Stimulated activated CD8-positive, alpha-beta memory T cell treated with anti-CD3 and anti-CD28 coated beads, Interleukin-4, amount 100 ng/mL, for 1 hour (primary cell): ENCODE results near the gene COMP.

Experiments
- DNase-seq, 2 donors: peaks; one replicate each; pipeline ENCODE4 v3.0.0-alpha.2; 2020; ENCODE audit warnings: low read depth in 2 of 2, low spot score in 1 of 2

COMP gene

DNA sequence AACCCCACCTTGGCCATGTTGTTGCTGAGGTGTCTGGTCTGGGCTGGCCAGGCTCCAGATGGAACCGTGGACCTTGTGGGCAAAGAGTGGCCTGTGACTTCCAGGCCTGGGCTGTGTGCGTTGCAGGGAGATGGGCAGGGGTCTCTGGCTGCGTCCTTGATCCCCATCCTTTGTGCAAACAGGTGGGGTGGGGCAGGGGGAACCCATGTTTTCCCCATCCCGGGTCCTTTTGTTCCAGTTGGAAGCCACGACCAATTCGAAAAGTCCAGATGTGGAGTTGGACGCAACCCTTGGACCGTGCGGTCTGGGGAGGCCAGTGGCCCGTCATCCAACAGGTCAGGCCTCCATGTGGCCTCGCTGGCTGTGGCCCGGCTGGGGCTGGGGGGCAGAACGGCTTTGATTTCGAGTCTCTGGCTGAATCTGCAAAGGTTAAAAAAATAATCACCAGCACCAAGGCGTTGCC is 13.1 kb upstream of the COMP start:
- DNase-seq = no peak

DNA sequence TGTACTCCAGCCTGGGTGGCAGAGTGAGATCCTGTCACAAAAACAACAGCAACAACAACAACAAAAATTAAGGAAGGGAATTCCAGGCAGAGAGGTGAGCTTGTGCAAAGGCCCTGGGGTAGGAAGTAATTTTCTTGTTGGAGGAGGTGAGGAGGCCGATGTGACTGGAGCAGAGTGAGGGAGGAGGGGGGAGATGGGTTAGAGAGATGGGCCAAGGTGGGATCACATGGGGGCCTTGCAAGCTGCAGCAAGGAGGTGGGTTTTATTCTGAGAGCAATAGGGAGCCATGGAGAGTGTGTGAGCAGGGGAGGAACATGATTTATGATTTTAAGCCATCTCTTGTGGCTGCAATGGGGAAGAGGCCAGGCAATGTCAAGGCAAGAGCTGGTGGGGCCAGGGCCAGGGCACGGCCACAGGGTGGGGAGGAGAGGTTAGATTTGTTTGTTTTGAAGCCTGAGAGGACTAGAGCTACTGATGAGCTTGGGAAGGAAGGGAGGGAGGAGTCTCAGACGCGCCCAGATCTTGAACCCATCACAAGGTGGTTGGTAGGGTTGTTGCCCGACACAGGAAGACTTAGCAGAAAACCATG is 12.5 kb upstream of the COMP start:
- DNase-seq = no peak

DNA sequence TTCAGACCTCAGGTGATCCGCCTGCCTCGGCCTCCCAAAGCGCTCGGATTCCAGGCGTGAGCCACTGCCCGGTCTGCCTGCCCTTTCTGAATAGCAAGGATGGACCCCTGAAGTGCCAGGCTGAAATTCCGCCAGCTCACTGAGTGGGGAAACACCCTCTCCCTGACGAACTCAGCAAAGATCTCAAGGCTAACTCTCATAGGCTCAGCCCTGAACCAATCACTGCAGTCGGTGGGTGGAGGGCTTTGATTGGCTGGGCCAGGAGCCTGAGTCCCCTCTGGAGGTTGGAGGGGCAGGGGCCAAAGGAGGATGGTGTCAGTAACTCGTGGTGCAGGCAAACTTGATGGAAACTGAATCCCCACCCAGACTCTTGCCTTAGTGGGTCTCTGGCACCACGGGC is 11.2 kb upstream of the COMP start:
- no peak for DNase-seq

DNA sequence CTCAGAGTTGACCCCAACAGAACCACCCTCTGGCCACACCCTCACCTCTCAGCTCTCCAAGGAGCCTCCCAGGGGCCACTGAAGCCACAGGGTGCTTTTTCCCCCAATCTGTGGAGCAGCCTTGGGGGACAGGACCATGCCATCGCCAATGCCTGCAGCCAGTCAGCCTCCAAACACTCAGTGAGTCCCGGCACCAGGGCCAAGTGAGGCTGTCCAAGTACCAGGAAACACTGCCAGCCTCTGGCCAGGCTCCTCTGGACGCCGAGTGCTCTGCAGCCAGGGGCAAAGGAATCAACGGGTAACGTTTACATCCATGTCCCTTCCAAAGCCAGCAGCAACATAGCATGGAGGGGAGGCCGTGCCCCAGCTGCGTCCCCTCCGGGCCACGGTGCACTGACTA is 9.5 kb upstream of the COMP start:
- no peak for DNase-seq

DNA sequence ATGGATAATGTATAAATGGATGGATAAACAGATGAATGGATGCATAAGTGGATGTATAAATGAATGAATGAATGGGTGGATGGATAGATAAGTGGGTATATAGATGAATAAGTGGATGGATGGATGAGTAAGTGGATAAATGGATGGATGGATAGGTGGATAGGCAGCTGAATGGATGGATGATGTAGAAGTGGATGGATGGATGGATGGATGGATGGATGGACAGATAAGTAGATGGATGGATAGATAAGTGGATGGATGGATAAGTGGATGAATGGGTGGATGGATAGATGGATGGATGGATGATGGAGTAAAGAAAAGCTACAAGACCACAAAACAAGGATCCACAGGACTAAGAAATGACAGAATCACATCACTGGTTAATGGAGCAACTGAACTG is 9.0 kb upstream of the COMP start:
- no peak for DNase-seq

DNA sequence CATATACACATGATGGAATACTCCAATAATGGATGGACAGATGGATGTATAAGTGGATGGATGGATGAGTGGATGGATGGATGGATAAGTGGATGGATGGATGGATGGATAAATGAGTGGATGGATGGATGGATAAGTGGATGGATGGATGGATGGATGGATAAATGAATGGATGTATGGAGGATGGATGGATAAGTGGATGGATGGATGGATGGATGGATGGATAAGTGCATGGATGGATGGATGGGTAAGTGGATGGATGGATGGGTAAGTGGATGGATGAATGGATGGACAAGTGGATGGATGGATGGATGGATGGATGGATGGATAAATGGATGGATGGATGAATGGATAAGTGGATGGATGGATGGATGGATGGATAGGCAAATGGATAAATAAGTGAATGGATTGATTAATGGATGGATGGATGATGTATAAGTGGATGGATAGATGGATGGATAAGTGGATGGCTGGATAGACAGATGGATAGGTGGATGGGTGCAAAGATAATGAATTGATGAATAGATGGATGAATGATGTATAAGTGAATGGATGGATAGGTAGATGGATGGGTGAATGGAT is 8.4 kb upstream of the COMP start:
- no peak for DNase-seq

DNA sequence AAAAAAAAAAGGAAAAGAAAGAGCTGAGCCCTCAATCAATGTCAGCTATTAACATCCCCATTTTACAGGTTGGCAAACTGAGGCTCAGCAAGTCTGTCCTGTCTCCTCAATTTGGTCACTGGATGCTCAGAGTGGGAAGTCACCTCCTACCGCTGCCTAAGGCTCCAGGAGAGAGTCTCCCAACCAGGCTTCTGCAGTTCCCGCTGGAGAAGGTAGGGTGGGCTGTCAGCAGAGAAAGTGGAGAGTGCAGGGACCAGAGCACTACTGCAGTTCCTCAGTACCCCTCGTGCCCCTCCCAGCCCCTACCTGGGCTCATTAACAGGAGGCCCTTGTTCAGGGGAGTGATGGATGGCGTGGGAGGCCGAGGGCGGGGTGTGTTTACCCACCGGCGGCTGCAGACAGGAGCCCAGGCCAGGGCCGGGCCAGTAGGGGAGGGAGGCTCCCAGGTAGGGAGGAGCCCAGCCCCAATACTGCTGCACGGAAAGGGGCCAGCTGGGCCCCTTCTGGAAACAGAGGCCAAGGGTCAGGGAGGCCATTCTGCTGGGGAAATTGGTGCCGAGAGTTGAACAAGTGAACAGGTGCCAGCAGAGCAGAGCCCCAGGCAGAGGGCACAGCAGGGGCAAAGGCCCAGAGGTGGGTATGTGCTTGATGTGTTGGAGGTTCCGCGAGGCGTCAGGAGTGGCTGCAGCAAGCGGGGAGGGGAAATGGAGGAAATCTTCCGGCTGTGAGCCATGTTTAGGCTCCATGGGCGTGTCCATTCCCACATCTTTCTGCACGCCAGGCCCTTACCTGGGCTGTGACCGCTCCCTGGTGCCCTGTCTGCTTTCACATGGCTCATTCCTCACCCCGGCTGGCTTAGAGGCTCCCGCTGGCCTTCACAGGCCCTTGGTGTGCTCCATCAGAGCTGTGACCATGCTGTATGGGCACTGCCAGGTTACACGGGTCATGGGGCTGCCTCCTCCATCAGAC is 7.6 kb upstream of the COMP start:
- no peak for DNase-seq

DNA sequence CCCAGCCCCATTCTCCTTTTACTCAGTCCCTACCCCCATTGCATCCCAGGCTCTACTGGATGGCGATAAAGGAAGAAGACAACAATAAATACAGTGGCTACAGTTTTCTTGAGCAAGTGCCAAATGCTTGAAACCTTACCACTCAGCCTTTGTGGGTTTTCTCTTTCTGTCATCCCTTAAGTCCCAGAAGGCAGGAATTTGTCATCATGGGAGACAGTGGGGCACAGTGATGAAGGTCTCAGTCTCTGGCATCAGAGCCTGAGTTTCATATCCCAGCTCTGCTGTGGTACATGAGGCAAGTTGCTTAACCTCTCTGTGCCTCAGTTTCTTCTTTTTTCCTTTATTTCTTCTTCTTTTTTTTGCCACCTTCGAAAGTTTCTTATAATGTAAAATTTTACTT is 5.1 kb upstream of the COMP start:
- DNase-seq = no peak

DNA sequence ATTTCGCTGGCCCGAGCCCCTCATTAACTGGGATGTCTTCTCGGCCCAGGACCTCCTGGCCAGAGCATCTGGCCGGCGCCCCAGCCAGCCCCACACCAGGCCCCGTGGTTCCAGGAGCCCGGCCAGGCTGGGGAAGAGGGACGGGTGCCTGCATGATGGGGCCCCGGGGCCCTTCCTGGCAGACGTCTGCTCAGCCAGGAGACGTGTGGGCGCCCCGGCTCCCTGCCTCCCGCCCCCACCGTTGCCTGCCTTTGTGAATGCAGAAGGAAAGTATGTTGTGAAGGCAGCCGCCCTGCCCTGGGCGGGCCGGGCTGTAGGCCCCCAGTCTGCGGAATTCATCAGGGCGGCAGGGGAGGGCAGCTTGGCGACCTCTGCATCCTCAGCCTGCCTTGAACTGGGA is 4.4 kb upstream of the COMP start:
- DNase-seq = no peak

DNA sequence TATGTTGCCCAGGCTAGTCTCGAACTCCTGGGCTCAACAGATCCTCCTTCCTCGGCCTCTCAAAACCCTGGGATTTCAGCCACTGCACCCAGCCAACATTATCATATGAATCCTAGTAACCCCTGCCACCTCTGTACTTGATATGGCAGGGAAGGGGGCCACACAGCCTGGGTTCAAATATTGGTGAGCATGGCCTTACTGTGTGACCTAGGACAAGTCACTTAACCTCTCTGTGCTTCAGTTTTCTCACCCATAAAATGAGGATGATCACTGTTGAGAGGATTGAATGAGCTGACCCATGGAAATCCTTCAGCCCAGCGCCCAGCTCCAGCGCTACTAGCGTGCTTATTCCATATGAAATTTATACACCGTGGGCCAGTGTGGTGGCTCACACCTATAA is 3.6 kb upstream of the COMP start:
- no peak for DNase-seq

DNA sequence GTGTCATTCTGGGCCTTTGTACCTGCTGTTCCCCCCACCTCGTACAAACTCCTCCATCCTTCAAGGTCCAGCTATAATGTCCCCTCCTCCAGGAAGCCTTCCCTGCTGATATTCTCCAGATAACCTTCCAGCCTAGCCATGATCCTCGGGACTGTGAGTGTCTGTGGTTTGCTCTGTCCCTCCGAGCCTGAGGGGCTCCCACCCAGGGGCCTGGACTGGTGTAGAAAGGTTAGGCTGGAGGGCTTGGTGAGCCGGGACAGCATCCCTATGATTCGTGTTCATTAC is 2.9 kb upstream of the COMP start:
- no peak for DNase-seq

DNA sequence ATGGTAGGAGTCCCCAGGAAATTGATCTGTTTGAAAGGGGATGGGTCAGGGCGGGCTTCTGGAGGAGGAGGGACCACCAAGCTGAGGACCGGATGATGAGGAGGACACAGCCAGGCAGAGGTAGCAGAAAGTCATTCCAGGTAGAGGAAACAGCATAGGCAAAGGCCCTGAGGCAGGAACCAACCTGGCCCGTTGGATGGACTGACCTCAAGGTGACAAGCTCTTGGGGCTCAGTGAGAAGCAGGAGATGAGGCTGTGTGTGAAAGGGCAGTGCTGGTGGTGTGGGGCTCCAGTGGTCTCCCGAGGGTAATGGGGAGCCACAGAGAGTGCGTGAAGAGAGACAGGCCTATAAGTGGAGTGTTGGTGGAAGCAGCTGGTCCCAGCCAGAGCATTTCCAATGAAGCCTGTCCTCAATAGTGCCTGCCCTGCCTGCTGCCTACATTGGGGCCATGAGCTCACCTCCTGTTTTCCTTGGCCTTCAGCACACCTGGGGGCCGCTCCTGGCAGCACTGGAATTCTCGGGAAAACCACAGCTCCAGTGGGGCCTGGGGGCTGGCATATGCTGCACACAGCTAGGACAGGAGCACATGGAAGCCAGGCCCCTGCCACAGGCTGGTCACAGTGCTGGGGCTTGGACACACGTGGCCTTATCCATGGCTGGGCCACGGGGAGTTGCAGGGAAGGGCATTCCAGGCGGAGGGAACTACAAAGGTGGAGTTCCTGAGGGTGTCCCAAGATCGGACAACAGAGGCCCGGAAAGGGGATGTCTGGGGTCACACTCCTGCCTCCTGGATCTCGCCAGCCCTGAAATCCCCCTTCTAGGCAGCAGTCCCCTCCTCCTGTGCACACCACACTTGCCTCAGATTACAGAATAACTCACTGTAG is 2.3 kb upstream of the COMP start:
- no peak for DNase-seq

DNA sequence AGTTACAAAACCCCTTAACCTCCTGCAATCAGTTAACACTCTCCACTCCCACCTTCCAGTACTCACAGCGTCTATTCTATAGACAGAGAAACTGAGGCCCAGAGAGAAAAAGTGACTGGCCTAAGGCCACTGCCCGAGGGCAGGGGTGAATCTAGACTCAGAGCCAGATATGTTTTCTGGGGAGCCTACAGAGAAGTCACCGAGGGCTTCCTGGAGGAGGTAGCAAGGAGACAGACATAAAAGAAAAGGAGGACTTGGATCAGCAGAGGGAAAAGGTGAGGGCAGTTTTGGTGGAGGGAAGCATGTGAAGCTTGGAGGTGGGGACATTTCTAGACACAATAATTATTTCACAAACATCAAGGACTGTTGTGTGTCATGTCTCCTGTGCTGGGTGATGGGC is 1.6 kb upstream of the COMP start:
- DNase-seq = no peak

DNA sequence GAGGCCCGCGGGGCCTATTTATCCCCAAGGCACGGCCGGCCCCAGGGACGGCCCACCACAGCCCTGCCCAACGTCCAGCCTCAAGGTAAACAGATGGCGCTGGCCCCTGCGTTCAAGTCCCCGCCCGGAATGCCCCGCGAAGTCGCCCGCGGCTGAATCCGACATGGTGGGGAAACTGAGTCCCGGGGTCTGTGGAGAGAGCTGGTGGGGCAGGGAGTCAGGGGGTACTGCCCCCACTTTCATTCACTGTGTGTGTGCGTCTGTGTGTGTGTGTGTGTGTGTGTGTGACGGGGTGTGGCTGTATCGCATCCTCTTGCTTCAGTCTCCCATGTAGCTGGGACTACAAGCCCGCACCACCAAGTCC is 192 bp upstream of the COMP start:
- no peak for DNase-seq

DNA sequence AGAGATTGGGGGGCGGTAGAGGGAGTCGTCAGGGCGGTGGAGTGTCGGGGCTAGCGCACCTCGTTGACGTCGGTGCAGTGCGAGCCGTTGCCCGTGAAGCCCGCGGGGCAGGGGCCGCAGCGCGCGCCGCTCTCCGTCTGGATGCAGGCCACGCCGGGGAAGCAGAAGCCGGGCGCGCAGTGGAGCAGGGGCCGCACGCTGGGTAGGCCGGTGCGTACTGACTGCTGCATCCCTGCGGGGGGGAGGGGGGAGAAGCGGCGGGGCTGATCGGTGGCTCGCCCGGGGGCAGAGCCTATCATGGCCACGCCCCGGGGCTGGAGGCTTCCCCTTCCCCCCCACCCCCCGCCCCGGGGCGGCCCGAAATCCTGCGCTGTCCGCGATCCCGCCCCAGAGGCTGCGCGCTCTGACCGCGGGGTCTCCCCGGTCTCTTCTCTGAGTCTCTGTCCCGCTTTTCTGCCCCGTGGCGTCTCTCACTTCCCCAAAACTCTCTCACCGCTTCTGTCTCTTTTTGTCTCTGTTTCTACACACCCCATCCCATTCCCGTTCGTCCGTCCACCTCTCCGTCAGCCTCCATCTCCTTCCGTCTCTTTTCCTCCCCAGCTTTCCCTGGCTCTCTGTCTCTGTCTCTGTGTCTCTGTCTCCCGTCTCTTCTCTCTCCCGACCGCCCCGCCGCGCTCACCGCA is 1.1 kb downstream of the COMP start:
- DNase-seq = no peak

DNA sequence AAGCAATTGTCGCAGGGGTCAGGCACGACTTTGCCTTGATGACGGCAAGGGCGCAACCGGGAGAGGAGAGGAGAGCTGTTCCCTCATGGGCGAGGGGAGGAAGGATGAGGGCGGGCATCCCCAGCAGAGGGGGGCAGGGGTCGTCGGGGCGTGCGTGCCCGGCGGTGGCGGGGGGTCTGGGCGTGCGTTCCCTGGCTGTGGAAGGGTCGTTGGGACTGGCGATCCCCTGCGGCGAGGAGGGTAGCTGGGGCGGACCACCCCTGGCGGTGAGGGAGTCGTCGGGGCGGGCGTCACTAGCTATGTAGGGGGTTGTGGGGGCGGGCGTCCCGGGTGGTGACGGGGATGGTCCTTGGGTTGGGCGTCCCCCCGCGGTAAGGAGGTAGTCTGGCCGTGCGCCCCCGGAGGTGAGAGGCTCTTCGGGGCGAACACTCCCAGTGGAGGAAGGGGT is 1.7 kb downstream of the COMP start:
- no peak for DNase-seq

DNA sequence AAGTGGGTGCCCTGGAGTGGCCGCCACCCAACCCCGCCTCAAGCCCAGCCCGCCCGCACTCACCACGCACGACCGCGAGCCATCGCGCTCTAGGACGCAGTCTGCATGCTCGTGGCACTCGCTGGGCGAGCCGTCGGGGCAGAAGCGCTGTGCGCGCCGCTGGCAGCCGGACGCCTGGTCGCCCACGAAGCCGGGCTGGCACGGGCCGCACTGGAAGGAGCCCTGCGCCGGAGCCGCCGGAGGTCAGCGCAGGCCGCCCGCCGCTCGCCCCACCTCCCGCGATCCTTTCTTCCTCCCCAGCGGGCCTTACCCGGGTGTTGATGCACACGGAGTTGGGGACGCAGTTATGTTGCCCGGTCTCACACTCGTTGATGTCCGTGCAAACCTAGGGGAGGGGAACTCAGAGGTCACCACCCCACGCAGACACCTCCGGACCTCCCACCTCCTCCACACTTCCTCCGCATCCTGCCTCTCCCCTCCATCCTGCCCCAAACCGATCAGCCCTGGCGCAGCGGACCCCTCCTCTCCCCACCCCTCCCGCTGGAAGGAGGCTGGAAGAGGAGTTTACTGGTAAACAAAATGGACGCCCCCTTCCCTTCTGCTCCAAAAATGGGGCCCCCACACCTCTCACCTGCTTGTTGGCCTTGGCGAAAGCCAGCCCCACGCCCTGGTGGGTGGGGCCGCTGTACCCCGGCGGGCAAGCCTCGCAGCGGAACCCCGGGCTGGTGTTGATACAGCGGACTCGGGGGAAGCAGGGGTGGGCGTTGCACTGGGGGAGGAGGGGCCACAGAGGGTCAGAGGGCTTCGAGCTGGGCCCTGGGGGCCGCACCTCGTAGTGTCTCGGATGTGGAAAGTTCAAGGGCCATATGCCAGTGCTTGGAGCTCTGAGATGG is 2.3 kb downstream of the COMP start:
- DNase-seq = no peak

DNA sequence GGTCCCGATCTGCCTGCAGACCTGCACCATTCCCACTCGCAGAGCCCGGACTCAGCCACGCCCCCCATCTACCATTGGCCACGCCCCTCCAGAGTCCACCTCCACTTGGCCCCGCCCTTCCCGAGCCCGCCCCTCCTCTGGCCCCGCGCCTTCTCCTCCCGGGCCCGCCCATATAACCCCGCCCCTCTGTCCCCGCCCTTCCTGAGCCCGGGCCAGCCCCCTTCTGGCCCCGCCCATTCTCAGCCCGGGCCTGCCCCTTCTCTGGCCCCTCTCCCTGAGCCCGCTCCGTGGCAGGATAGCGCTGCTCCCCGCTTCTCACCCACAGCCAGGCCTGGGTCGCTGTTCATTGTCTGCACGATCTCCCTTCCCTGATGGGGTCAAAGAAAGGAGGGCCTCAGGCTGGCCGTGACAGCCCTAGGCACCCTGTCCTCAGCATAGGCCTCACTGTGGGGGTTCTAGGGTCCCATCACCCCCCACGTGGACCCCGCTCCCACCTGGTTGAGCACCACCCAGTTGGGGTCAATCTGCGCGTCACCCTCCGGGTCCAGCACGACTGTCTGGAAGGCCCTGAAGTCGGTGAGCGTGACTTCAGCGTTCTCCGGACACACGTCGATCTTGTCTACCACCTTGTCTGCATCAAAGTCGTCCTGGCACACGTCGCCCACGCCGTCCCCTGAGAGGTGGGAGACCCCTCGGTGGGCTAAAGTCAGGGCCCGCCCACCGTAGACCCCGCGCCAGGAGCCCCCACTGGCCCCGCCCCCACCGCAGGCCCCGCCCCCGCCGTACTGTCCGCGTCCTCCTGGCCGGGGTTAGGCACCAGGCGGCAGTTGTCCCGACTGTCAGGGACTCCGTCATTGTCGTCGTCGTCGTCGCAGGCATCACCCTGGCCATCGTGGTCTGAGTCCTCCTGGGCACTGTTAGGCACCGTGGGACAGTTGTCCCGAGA is 5.7 kb downstream of the COMP start:
- DNase-seq = peak; percentile 36 to 42

DNA sequence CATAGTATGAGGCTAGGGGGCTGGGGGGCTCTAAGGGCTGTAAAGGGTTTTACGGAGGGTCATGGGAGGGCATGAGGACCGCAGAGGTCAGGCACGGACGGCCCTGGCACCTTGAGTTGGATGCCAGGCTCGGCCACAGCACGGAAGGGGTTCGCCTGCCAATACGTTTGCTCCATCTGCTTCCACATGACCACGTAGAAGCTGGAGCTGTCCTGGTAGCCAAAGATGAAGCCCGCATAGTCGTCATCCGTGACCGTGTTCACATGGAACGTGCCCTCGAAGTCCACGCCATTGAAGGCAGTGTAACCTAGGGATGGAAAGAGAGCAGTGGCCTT is 6.4 kb downstream of the COMP start:
- no peak for DNase-seq
